ENCODE data around the gene TTC24.
"Not testable (repeated sequence)": the region's sequence is repeated elsewhere in the genome, so short reads cannot be mapped to it uniquely, and the experiment has no call there.

Gene TTC24

DNA sequence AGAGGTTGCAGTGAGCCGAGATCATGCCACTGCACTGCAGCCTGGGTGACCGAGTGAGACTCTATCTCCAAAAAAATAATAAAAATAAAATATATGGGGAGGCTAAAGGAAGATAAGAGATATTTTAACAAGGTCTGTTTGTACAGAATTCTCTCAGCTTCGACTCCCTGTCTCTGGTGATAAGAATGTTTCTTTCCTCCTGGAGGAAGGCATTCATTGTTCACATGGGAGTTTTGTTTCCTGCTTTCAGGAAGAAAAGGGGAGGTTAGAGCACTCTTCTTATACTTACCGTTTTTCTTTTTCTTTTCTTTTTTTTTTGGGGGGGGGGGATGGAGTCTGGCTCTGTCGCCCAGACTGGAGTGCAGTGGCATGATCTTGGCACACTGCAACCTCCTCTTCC lies 10.0 kb downstream of the TTC24 start:
- no peak for DNase-seq

DNA sequence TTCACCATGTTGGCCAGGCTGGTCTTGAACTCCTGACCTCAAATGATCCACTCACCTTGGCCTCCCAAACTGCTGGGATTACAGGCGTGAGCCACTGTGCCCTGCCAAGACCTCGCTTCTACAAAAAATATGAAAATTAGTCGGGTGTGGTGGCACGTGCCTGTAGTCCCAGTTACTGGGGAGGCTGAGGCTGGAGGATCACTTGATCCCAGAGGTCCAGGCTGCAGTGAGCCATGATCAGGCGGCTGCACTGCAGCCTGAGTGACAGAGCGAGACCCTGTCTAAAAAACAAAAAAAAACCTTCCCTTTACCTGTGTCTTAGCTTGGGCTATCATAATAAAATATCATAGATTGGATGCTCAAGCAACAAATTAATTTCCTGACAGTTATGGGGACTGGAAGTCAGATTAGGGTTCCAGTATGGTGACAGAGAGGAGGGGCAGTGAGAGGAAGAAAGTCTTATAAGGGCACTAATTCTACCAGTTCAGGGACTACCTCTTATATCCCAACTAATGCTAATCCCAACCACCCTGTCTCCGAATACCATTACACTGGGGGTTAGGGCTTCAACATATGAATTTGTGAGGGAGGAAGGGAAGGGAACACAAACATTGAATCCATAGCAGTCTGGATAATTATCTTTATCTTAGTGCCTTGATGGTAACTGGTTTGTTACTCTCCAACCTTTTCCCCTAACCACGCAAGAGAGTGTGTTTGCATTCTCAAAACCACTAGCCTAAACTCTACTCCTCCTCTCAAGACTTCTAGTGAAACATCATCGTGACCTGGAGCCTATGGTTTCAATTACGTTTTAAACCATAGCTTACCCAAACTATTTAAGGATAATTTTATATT lies 11.0 kb downstream of the TTC24 start:
- no peak for DNase-seq

DNA sequence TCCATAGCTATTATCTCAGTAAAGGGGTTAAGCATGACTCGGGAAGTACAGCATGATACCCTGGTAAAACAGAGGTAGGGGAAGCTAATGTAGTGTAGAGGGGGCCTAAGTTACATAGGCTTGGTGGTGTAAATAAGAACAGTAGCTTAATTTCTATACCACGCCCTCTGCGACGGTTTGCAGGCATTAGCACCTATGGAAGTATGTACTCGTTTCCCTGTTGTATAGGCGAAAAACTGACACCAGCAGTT lies 11.6 kb downstream of the TTC24 start:
- no peak for DNase-seq

GRCh38 chr1:156591432-156592157 lies 12.1 kb downstream of the TTC24 start, which contains the start of gene NAXE:
Gene NAXE, plus strand, starts transcription at chr1:156591776. Its CDS starts 29 bp downstream, at chr1:156591805.
- peak; percentile 59 to 72 for DNase-seq

- DNase-seq: no peak
These were observed 12.8 kb downstream of the TTC24 start for GRCh38 chr1:156592158-156592909.

DNA sequence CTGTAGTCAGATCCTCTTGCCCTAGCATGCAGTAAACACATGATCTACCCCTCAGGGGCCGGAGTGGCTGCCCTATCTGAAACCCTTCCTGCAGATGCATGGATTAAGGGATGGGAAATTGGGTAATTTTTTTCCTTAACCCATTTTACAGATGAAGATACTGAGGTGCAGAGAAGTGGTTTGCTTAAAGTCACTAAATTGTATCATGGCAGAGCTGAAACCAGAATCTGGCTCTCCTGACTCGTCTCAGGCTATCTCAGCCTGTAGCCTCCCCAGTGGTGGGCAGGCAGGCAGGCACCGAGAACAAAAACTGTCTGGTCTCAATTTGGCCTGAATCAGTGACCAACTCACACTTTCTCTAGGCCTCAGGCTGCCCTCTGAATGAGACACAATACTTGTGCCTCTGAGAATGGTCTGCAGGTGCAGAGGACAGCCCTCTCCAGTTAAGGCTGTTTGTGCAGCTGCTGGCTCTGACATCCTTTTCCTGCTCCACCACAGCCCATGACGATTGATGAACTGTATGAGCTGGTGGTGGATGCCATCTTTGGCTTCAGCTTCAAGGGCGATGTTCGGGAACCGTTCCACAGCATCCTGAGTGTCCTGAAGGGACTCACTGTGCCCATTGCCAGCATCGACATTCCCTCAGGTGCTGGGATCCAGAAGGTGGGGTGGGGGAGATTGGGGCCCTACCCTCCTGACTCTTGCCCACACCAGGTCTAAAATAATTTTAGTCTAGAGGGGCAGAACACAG lies 13.6 kb downstream of the TTC24 start:
- no peak for DNase-seq

DNA sequence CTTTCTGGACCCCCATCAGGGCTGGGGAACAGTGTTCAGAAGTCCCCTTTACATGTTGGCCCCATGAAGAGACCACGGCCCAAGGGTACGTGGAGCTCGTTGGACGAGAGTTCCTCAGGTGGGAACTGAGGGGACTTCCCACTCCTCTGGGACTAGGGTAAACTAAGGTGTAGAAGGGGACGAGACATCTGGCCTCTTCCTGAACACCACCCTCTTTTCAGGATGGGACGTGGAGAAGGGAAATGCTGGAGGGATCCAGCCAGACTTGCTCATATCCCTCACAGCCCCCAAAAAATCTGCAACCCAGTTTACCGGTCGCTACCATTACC lies 14.1 kb downstream of the TTC24 start:
- DNase-seq: no peak

- DNase-seq: no peak
These were observed 14.7 kb downstream of the TTC24 start for GRCh38 chr1:156594190-156594589.

GRCh38 chr1:156595016-156595415 lies 15.5 kb downstream of the TTC24 start:
- no peak for DNase-seq

DNA sequence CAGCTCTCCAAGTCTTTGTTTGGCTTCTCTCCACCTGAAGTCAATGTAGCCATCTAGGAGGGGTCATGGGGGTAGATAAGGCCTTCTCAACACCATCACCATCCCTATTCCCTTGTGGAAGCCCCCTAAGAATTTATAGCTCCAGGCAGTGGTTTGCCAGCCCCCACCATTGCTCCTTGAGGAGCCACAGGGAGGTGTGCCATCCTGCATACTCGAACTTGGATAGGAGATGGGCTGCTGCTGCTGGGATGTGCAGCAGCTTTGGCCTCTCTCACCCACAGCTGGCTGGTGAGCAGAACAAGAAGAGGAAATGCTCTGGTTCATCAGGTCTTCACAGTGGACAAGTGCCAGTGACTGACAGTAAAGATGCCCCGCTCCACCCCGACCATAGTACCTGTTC lies 16.9 kb downstream of the TTC24 start:
- DNase-seq: no peak

- DNase-seq: no peak
These were observed 18.6 kb downstream of the TTC24 start for GRCh38 chr1:156598125-156598524.

DNA sequence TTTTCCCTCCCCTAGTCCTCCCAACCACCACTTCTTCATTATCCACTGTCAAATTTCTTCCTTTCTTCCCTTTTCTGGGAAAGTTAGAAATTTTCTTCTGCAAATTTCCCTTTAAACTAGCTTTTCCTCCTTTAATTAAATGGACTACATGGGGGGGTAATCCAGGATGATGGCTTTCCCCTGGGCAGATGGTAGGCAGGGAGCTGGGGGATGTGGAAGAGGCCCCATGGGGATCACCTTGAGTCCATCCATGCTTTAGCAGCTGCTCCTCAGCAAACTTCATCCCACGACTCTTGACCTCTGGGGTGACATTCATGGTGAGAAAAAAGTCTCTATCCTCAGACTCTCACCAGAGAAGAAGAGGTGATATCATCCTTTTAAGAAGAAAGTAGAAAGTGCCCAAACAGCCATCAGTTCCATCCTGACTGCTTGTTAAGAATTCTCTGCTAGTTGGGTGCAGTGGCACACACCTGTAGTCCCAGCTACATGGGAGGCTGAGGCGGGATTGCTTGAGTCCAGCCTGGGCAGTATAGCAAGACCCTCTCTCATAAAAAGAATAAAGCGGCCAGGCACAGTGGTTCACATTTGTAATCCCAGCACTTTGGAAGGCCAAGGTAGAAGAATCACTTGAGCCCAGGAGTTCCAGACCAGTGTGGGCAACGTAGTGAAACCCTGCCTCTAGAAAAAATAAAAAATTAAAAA lies 19.4 kb downstream of the TTC24 start:
- no peak for DNase-seq

DNA sequence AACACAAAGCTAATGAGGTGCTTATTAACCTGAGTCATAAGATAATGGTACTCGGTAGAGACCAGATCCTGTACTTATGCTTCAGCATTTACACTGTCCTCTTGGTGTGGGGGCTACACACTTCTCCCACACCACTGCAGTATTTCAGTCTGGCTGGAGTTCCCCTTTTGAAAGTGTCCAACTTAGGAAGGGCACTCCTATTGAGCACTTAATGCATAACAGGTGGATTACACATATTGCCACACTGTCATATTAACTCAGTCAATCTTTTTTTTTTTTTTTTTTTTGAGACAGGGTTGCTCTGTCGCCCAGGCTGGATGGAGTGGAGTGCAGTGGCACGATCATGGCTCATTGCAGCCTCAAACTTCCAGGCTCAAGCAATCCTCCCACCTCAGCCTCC lies 20.3 kb downstream of the TTC24 start:
- DNase-seq: no peak

DNA sequence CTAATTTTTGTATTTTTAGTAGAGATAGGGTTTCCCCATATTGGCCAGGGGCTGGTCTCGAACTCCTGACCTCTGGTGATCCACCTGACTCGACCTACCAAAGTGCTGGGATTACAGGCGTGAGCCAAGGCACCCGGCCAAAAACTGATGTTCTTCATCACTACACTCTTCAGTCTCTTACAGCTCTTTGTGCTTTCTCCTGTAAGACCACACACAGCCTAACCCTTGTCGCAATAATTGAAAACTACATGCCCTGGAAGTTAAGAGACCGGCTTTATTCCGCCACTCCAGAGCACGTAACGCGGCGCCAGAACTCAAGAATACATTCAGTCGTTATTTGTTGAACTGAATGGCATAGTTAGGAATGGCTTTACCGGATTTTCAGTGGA lies 21.2 kb downstream of the TTC24 start:
- DNase-seq: no peak

GRCh38 chr1:156601122-156601830 lies 21.8 kb downstream of the TTC24 start, which contains the start of gene GPATCH4:
Gene GPATCH4, minus strand, starts transcription at chr1:156601479.
- peak; percentile 76 to 77 for DNase-seq

DNA sequence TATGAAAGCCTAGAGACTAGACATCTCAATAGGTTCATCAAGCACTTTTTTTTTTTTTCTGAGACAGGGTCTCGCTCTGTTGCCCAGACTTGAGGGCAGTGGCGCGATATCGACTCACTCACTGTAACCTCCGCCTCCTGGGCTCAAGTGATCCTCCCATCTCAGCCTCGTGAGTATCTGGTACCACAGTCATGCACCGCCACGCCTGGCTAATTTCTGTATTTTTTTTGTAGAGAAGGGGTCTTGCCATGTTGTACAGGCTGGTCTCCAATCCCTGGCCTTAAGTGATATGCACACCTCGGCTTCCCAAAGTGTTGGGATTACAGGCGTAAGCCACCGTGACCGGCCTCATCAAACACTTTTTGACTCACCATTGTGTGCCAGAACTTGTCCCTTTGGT lies 22.4 kb downstream of the TTC24 start:
- no peak for DNase-seq

GRCh38 chr1:156602557-156602993 lies 23.1 kb downstream of the TTC24 start:
- DNase-seq: no peak

DNA sequence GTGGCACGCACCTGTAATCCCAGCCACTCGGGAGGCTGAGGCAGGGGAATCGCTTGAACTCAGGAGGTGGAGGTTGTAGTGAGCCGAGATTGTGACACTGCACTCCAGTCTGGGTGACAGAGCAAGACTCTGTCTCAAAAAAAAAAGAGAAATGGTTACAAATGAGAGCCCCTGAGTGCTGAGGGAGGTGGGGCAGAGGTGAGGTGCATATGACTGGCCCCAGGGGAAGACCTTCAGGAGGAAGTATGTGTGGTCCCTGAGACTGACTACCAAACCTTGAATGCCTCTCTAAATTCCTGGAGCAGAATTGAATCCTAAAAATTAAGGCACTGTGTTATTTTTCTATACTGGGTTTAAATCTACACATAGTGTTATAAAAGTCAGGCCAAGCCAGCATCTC lies 27.8 kb downstream of the TTC24 start:
- DNase-seq: not testable (repeated sequence)

GRCh38 chr1:156608036-156608674 lies 28.6 kb downstream of the TTC24 start:
- peak; percentile 60 to 72 for DNase-seq

GRCh38 chr1:156608981-156609380 lies 29.5 kb downstream of the TTC24 start:
- peak; percentile 59 to 63 for DNase-seq

DNA sequence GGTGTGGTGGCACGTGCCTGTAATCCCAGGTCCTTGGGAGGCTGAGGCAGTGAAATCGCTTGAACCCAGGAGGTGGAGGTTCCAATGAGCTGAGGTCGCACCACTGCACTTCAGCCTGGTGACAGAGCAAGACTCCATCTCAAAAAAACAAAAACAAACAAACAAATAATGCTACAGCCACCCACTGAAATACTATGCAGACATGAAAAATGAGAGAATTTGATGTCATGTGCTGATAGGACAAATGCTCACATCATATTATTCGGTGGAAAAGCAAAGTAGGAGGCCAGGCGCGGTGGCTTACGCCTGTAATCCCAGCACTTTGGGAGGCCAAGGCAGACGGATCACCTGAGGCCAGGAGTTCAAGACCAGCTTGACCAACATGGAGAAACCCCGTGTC lies 30.5 kb downstream of the TTC24 start:
- not testable (repeated sequence) for DNase-seq

All from activated CD4-positive, alpha-beta T cell treated with anti-CD3 and anti-CD28 coated beads for 4 hours (primary cell).